GM23338 (cell line): ENCODE data around the gene MAMSTR. TPM values are rescaled to one million over a fixed set of nuclear protein-coding genes. Genes with fewer than 3 reads are reported as not detected.

Experiments used
- ATAC-seq: fragments of 200-7000 bp; cut with Tn5 transposase; 3 replicates; pipeline ENCODE4 v1.9.1; 2020
- DNase-seq: peaks from one replicate; pipeline ENCODE4 v3.0.0-alpha.2; 2015; ENCODE audit warnings: low spot score
- H2AFZ ChIP-seq: fragments of 200-600 bp; sonication (generic); 2 replicates; pipeline ENCODE4 v1.8.0; 2016; ENCODE audit warnings: antibody characterized with exemption, mild to moderate bottlenecking, moderate library complexity
- H3F3A ChIP-seq: fragments of 200-600 bp; sonication (generic); replicated peaks from 2 replicates; pipeline ENCODE4 v1.8.0; 2017; ENCODE audit warnings: antibody characterized with exemption, mixed run types, low read depth
- H3K27ac ChIP-seq: fragments of 200-600 bp; sonication (generic); 2 replicates; pipeline ENCODE4 v1.6.1; 2016; ENCODE audit warnings: low read depth
- H3K27me3 ChIP-seq: fragments of 200-600 bp; sonication (generic); 2 replicates; pipeline ENCODE4 v1.8.0; 2016; ENCODE audit warnings: mild to moderate bottlenecking, mixed run types, moderate library complexity; ENCODE audit not compliant: insufficient read depth
- H3K36me3 ChIP-seq: fragments of 200-600 bp; sonication (generic); 2 replicates; pipeline ENCODE4 v1.8.0; 2016; ENCODE audit warnings: mild to moderate bottlenecking; ENCODE audit not compliant: insufficient read depth
- H3K4me1 ChIP-seq: fragments of 200-600 bp; sonication (generic); 2 replicates; pipeline ENCODE4 v1.8.0; 2016; ENCODE audit warnings: mild to moderate bottlenecking, moderate library complexity; ENCODE audit not compliant: insufficient read depth
- H3K4me2 ChIP-seq: fragments of 200-600 bp; sonication (generic); 2 replicates; pipeline ENCODE4 v1.7.1; 2017; ENCODE audit warnings: mixed run types
- H3K4me3 ChIP-seq: fragments of 200-600 bp; sonication (generic); 2 replicates; pipeline ENCODE4 v1.6.1; 2016; ENCODE audit warnings: mixed run types
- H3K79me2 ChIP-seq: fragments of 200-600 bp; sonication (generic); replicated peaks from 2 replicates; pipeline ENCODE4 v1.8.0; 2017; ENCODE audit warnings: mild to moderate bottlenecking; ENCODE audit not compliant: insufficient read depth
- H3K9me2 ChIP-seq: fragments of 200-600 bp; sonication (generic); 2 replicates; pipeline ENCODE4 v1.8.0; 2017; ENCODE audit not compliant: insufficient read depth
- H4K20me1 ChIP-seq: fragments of 200-600 bp; sonication (generic); replicated peaks from 2 replicates; pipeline ENCODE4 v1.8.0; 2017; ENCODE audit warnings: mild to moderate bottlenecking; ENCODE audit not compliant: insufficient read depth
- H3K27ac Mint-ChIP-seq: 2 replicates; pipeline ENCODE4 v1.8.0; 2020; ENCODE audit warnings: inconsistent platforms, mild to moderate bottlenecking, moderate library complexity, mixed read lengths
- H3K27me3 Mint-ChIP-seq: 3 replicates; pipeline ENCODE4 v1.8.0; 2022; ENCODE audit warnings: low read depth, mild to moderate bottlenecking, moderate library complexity, mixed read lengths, inconsistent platforms; ENCODE audit not compliant: insufficient read depth, poor library complexity
- H3K36me3 Mint-ChIP-seq: 3 replicates; pipeline ENCODE4 v1.8.0; 2021; ENCODE audit warnings: low read depth, mild to moderate bottlenecking, inconsistent platforms, moderate library complexity, mixed read lengths
- H3K4me1 Mint-ChIP-seq: 3 replicates; pipeline ENCODE4 v1.8.0; 2020; ENCODE audit warnings: mild to moderate bottlenecking, inconsistent platforms, mixed read lengths
- H3K4me3 Mint-ChIP-seq: 3 replicates; pipeline ENCODE4 v1.8.0; 2021; ENCODE audit warnings: moderate library complexity, mild to moderate bottlenecking, inconsistent platforms, mixed read lengths
- H3K9me3 Mint-ChIP-seq: 3 replicates; pipeline ENCODE4 v1.8.0; 2020; ENCODE audit warnings: moderate library complexity, mild to moderate bottlenecking, inconsistent platforms, mixed read lengths
- CREB1 ChIP-seq: fragments of 250-450 bp; sonication (Bioruptor Pico); IDR thresholded peaks from 2 replicates; pipeline ENCODE4 v1.5.0; 2020; ENCODE audit warnings: low read depth, mild to moderate bottlenecking, moderate library complexity
- ETS1 ChIP-seq: IDR thresholded peaks from 2 replicates; pipeline ENCODE4 v1.6.1; 2016; ENCODE audit warnings: antibody characterized with exemption
- EZH2 ChIP-seq: fragments of 200-600 bp; sonication (generic); IDR thresholded peaks from one replicate; pipeline ENCODE4 v1.8.0; 2017; ENCODE audit warnings: antibody characterized with exemption, mild to moderate bottlenecking, low read depth; ENCODE audit not compliant: unreplicated experiment
- EZH2phosphoT487 ChIP-seq: fragments of 200-600 bp; sonication (generic); IDR thresholded peaks from one replicate; pipeline ENCODE4 v1.8.1; 2018; ENCODE audit warnings: antibody characterized with exemption; ENCODE audit not compliant: unreplicated experiment
- JUNB ChIP-seq: IDR thresholded peaks from one replicate; pipeline ENCODE4 v1.6.1; 2016; ENCODE audit warnings: antibody characterized with exemption; ENCODE audit not compliant: unreplicated experiment
- NANOG ChIP-seq: IDR thresholded peaks from 2 replicates; pipeline ENCODE4 v1.6.1; 2016; ENCODE audit warnings: antibody characterized with exemption, borderline replicate concordance
- POLR2AphosphoS5 ChIP-seq: IDR thresholded peaks from 2 replicates; pipeline ENCODE4 v1.6.1; 2016; ENCODE audit warnings: antibody characterized with exemption, low read depth
- STAT1 ChIP-seq: IDR thresholded peaks from one replicate; pipeline ENCODE4 v1.6.1; 2016; ENCODE audit warnings: antibody characterized with exemption; ENCODE audit not compliant: unreplicated experiment
- ZNF114 ChIP-seq: fragments of 250-450 bp; sonication (Bioruptor Pico); IDR thresholded peaks from 2 replicates; pipeline ENCODE4 v1.5.0; 2020; ENCODE audit warnings: mild to moderate bottlenecking, moderate library complexity
- ZNF331 ChIP-seq: fragments of 250-450 bp; sonication (Bioruptor Pico); IDR thresholded peaks from 2 replicates; pipeline ENCODE4 v1.5.0; 2020; ENCODE audit warnings: low read depth, mild to moderate bottlenecking, moderate library complexity
- ZNF462 ChIP-seq: fragments of 250-450 bp; sonication (Bioruptor Pico); IDR thresholded peaks from 2 replicates; pipeline ENCODE4 v1.5.0; 2020; ENCODE audit warnings: mild to moderate bottlenecking, moderate library complexity
- polyA plus RNA-seq: library from polyadenylated mRNA; unstranded; fragments of >200 nt; fragmentation: Nextera tagmentation; extraction: Ambion mirVana; gene quantifications from 2 replicates; pipeline ENCODE4 v1.2.1, GENCODE V29; 2016
- total RNA-seq: library from RNA; depleted of rRNA; stranded (reverse); fragments of >200 nt; shearing (Covaris generic); gene quantifications from 2 replicates; pipeline ENCODE4 v1.2.3, GENCODE V29; 2014
- TF ChIP-seq, protein P1 (sequence below), 2 experiments: fragments of 200-600 bp in 1 of 2; sonication (generic) in 1 of 2; conservative IDR thresholded peaks; 2 replicates each; pipeline versions ENCODE4 v1.5.1 to v1.6.1; 2016 to 2017; ENCODE audit warnings: antibody characterized with exemption in 2 of 2, low read depth in 2 of 2, mild to moderate bottlenecking in 2 of 2, moderate library complexity in 1 of 2
- TF ChIP-seq, protein P2 (sequence below): IDR thresholded peaks from one replicate; pipeline ENCODE4 v1.6.1; 2018; ENCODE audit warnings: antibody characterized with exemption; ENCODE audit not compliant: unreplicated experiment

MAMSTR gene
- total and polyA plus RNA-seq, 2 experiments from 2014 or later: 1.9 to 2.0 TPM

DNA sequence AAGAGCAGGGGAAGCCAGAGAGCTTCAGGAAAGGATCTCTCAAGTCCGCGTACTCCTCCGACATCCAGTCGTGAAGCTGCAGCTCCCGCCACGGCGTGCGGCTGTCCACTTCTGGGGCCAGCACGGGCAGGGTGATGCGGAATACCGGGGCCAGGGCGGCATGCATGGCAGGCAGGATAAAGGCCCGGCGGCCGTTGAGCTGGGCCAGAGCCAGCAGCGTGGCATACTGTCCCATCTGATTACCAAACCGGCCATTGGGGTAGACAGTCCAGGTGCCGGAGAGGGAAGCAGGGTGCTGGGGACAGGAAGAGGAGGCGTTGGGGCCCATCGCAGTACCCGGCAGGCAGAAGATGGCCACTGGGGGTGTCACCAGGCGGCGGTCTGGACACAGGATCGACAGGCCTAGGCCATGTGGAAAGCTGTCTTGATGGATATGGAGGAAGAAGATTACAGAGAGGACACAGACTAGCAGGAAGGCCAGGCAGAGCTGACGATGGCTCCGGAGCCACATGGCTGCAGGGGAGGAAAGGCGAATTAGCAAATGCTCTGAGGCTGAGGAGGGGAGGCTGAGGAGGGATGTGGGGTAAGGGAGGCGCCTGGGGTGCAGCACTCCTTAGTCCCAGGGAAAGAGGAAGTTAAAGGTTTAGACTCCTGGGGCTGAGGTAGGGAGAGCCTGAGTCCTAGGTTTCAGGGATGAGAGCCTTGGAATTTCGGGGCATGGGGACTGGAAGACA is 31.4 kb upstream of the MAMSTR start:
- H3K4me1 ChIP-seq: peaks cover 41% of the 10 kb centered on the region
- H3K27me3 ChIP-seq: no peaks in the 10 kb centered on the region
- Mint-ChIP-seq H3K36me3 (peaks cover 47% of the 10 kb centered on the region), H3K4me3 (peak overlapping the region; percentile 93), H3K9me3 (no peaks in the 10 kb centered on the region; the same call in none of the 3 replicates), H3K4me1 (peaks cover 50% of the 10 kb centered on the region), H3K27me3 (peaks cover 40% of the 10 kb centered on the region), H3K27ac (no peak overlapping the region; the same call in 1 of the 2 replicates)
- TF ChIP-seq POLR2AphosphoS5 (no peak), STAT1 (no peak), ZNF114 (no peak), EZH2 (no peak), JUNB (no peak), NANOG (no peak), ZNF331 (CRISPR knock-in tag) (no peak), CREB1 (CRISPR knock-in tag) (no peak), ZNF462 (no peak), ETS1 (no peak), EZH2phosphoT487 (no peak)
- TF ChIP-seq, protein P1, sequence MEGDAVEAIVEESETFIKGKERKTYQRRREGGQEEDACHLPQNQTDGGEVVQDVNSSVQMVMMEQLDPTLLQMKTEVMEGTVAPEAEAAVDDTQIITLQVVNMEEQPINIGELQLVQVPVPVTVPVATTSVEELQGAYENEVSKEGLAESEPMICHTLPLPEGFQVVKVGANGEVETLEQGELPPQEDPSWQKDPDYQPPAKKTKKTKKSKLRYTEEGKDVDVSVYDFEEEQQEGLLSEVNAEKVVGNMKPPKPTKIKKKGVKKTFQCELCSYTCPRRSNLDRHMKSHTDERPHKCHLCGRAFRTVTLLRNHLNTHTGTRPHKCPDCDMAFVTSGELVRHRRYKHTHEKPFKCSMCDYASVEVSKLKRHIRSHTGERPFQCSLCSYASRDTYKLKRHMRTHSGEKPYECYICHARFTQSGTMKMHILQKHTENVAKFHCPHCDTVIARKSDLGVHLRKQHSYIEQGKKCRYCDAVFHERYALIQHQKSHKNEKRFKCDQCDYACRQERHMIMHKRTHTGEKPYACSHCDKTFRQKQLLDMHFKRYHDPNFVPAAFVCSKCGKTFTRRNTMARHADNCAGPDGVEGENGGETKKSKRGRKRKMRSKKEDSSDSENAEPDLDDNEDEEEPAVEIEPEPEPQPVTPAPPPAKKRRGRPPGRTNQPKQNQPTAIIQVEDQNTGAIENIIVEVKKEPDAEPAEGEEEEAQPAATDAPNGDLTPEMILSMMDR (conservative IDR thresholded peaks at IDR 0.05; ENCODE audit: low read depth in 2 of 2): no peak; a peak in 1 of 4 replicates
- TF ChIP-seq, protein P2, sequence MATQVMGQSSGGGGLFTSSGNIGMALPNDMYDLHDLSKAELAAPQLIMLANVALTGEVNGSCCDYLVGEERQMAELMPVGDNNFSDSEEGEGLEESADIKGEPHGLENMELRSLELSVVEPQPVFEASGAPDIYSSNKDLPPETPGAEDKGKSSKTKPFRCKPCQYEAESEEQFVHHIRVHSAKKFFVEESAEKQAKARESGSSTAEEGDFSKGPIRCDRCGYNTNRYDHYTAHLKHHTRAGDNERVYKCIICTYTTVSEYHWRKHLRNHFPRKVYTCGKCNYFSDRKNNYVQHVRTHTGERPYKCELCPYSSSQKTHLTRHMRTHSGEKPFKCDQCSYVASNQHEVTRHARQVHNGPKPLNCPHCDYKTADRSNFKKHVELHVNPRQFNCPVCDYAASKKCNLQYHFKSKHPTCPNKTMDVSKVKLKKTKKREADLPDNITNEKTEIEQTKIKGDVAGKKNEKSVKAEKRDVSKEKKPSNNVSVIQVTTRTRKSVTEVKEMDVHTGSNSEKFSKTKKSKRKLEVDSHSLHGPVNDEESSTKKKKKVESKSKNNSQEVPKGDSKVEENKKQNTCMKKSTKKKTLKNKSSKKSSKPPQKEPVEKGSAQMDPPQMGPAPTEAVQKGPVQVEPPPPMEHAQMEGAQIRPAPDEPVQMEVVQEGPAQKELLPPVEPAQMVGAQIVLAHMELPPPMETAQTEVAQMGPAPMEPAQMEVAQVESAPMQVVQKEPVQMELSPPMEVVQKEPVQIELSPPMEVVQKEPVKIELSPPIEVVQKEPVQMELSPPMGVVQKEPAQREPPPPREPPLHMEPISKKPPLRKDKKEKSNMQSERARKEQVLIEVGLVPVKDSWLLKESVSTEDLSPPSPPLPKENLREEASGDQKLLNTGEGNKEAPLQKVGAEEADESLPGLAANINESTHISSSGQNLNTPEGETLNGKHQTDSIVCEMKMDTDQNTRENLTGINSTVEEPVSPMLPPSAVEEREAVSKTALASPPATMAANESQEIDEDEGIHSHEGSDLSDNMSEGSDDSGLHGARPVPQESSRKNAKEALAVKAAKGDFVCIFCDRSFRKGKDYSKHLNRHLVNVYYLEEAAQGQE: no peak
- H3K4me3 ChIP-seq: peak overlapping the region; percentile 98
- ATAC-seq (no peak), DNase-seq (no peak)
- no peak overlapping the region for H2AFZ ChIP-seq
- H3K9me2 ChIP-seq: no peaks in the 10 kb centered on the region
- peaks cover 21% of the 10 kb centered on the region; the same call in 1 of the 2 replicates for H3F3A ChIP-seq
- no peak overlapping the region for H3K27ac ChIP-seq
- peaks cover 36% of the 10 kb centered on the region for H3K79me2 ChIP-seq
- H3K4me2 ChIP-seq: peak overlapping the region; percentile 100
- 0 out of 2 replicates have a peak, but pooled peaks cover 6% of the 10 kb centered on the region for H3K36me3 ChIP-seq
- H4K20me1 ChIP-seq: peaks cover 11% of the 10 kb centered on the region; the same call in 1 of the 2 replicates
